GM19452 (cell line): ENCODE measurements around the gene TEX13C.
"Not testable (repeated sequence)": the region's sequence is repeated elsewhere in the genome, so short reads cannot be mapped to it uniquely, and the experiment has no call there.

Source experiments
- ATAC-seq: cut with Tn5 transposase; IDR thresholded peaks from one replicate; pipeline ENCODE4 v1.9.1; 2021; ENCODE audit not compliant: unreplicated experiment

Gene TEX13C

DNA sequence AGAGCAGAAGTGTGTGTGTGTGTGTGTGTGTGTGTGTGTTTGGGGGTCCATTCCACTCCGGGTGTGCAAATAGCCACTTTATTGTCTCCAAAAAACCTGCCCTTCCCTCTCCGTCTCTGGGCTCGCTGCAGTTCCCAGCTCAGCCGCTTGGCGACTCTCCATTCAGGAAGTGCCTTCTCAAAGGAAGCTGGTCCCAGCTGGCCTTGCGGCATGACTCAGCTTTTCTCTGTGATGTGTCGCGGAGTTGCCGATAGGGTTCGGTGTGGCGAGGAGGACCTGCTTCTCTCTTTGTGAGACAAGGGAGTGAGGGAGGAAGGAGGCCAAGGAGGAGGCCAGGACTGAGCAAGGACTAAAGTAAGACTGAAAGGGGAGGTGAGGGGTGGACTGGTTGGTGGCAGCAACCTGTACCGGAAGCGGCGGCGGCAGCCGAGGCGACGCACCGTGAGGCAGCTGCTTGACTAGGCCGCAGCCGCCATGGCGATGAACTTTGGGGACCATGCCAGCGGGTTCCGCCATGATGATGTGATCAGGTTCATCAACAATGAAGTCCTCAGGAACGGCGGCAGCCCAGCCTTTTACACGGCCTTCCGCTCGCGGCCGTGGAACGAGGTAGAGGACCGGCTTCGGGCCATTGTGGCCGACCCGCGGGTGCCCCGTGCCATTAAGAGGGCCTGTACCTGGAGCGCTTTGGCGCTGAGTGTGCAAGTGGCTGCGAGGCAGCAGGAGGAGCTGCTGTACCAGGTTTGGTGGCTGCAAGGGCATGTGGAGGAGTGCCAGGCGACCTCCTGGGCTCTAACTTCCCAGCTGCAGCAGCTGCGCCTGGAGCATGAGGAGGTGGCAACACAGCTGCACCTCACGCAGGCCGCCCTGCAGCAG is at the start of gene TEX13C:
TEX13C (plus strand) TSS at position 226 of the 876 bp plus-strand sequence; CDS start at position 475, 249 bp downstream.
- ATAC-seq = no peak

DNA sequence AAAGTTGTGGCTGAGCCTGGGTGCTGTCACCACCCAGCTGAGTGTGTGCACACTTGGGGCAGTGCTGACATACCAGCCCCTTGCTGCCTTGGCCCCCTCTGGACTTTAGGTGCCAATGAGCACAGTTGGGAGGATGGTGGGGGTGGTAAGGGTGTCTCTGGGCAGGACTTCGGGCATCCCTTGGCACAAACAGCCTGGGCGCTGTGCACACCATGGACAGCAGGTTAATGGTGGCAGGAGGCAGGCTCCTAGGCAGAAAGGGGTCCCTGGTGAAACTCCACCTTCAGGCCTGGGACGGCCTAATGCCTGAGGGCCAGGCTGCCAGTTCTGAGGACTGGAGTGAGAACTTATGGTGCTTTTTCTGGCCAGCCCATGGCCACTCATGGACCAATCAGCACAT is 32.4 kb upstream of the TEX13C start:
- no peak for ATAC-seq

- ATAC-seq = no peak
Observed at GRCh38 chrX:125288343-125288742, 31.3 kb upstream of the TEX13C start.

DNA sequence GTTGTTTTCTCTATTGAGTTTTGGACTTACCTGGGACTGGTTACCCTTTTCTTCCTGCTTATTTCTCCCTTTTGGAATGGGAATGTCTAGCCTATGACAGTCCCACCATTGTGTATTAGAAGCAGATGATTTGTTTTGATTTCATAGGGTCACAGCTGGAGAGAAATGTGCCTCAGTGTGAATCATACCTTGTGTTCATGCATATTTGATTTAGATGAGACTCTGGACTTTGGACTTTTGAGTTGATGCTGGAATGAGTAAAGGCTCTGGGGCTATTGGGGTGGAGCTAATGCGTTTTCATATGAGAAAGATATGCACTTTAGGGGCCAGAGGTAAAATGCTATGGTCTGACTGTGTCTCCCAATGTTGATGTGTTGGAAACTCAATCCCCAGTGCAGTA is 30.5 kb upstream of the TEX13C start:
- ATAC-seq = no peak

- ATAC-seq = no peak
Observed at GRCh38 chrX:125289920-125290319, 29.8 kb upstream of the TEX13C start.

GRCh38 chrX:125291124-125291523 is 28.5 kb upstream of the TEX13C start:
- ATAC-seq = no peak

GRCh38 chrX:125293850-125294780 is 25.6 kb upstream of the TEX13C start:
- no peak for ATAC-seq

GRCh38 chrX:125295337-125295736 is 24.3 kb upstream of the TEX13C start:
- ATAC-seq = peak; percentile 79

- ATAC-seq = no peak
Observed at GRCh38 chrX:125298871-125299270, 20.8 kb upstream of the TEX13C start.

DNA sequence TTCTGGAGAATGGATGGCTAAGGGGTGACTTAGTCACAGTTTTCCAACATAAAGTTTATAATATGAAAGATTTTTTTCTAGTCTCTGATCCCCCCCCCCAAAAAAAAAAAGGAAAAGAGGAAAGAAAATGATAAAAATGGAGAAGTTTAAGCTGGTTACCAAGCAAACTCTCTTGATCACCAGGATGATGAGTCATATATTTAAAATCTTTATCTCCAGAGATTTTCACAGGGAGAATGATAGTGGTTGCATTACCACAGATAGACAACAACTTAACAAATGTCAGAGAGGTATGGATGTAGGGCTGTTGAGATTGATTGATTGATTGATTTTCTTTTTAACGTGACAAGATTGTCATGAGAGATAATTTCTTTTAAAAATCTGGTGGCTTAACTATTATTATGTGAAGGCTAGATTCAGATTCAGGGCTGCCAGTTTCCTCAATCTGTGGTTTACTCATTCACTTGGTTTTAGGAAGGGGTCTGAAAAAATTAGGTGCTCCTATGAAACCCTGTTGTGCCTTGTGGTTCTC is 13.3 kb upstream of the TEX13C start:
- ATAC-seq = no peak

DNA sequence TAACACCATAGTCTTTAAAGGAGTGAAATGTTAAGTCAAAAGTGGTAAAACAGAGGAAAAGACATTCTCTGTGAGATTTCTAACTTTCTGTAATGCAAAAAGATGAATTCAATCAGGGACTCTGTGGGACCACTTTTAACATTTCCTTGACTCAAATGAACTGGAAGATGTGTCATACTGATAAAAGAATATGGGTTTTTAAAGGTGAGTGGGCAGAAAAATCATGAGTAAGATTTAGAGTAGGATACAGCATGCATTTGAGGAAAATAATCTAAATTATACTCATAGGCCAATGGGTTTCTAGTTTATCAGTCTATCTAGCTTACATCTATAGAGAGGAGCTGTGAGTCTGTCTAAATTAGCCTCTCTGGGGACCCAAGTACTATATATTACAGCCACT is 11.0 kb upstream of the TEX13C start:
- ATAC-seq = no peak

DNA sequence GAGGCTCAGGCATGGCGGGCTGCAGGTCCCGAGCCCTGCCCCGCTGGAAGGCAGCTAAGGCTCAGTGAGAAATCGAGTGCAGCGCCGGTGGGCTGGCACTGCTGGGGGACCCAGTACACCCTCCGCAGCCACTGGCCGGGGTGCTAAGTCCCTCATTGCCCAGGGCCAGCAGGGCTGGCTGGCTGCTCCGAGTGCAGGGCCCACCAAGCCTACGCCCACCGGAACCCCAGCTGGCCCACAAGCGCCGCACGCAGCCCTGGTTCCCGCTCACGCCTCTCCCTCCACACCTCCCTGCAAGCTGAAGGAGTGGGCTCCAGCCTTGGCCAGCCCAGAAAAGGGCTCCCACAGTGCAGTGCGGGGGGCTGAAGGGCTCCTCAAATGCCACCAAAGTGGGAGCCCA is 505 bp upstream of the TEX13C start:
- ATAC-seq = not testable (repeated sequence)

- no peak for ATAC-seq
Observed at GRCh38 chrX:125322431-125322830, 2.8 kb downstream of the TEX13C start.

- no peak for ATAC-seq
Observed at GRCh38 chrX:125326599-125326998, 6.9 kb downstream of the TEX13C start.

DNA sequence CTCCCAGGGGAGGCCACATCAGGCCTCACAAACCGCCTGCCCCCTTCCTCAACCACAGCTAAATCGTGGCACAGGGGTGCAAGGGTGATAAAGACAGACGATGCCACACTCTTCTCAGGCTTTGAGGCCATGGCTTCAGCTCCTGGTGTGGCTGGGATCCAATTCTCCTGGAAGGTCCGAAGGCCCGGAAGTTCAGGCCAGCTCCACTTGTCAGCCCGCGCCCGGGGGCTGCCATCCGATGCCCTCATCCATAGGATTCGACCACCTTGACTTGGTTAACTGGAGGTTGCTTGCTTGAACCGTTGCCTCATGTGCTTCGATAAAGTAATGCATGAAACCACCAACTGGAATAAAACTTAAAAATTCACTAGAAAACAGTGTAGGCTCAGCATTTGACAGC is 8.2 kb downstream of the TEX13C start:
- no peak for ATAC-seq

DNA sequence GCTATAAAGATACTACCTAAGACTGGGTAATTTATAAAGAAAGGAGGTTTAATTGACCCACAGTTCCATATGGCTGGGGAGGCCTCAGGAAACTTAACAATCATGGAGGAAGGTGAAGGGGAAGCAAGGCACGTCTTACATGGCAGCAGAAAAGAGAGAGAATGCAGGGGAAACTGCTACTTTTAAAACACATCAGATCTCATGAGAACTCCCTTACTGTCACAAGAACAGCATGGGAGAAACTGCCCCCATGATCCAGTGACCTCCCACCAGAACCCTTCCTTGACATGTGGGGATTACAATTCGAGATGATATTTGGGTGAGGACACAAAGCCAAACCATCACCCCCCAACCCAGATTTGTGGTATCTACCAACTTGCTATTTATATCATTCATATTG is 13.9 kb downstream of the TEX13C start:
- no peak for ATAC-seq

- ATAC-seq = no peak
Observed at GRCh38 chrX:125340490-125340889, 20.8 kb downstream of the TEX13C start.

- ATAC-seq = no peak
Observed at GRCh38 chrX:125374169-125374568, 54.5 kb downstream of the TEX13C start.
